GM12801 (cell line): ENCODE results near the gene CFHR2.

Experiments used
- CTCF ChIP-seq: IDR thresholded peaks from one replicate; pipeline ENCODE4 v1.5.1; 2011; ENCODE audit warnings: control low read depth; ENCODE audit not compliant: insufficient read length; ENCODE audit errors: extremely low read depth

The CFHR2 gene

GRCh38 chr1:196954778-196955177 is 11.2 kb downstream of the CFHR2 start:
- no peak for TF ChIP-seq CTCF

- no peak for TF ChIP-seq CTCF
These were observed 12.4 kb downstream of the CFHR2 start for GRCh38 chr1:196955926-196956325.

GRCh38 chr1:196960854-196961253 is 17.3 kb downstream of the CFHR2 start:
- no peak for TF ChIP-seq CTCF

GRCh38 chr1:196970182-196970581 is 26.6 kb downstream of the CFHR2 start:
- no peak for TF ChIP-seq CTCF

- TF ChIP-seq CTCF: no peak
These were observed 32.7 kb downstream of the CFHR2 start for GRCh38 chr1:196976278-196976677.

- no peak for TF ChIP-seq CTCF
These were observed 33.7 kb downstream of the CFHR2 start, which contains the start of gene CFHR5 for GRCh38 chr1:196977278-196977677. Gene CFHR5 (plus strand): TSS chr1:196977556. CDS start chr1:196977665, 109 bp downstream.

- TF ChIP-seq CTCF: no peak
These were observed 37.3 kb downstream of the CFHR2 start for GRCh38 chr1:196980859-196981258.

GRCh38 chr1:196993916-196994315 is 50.4 kb downstream of the CFHR2 start:
- no peak for TF ChIP-seq CTCF
